GM12878 (cell line): ENCODE data around the gene CALML4. TPM values are rescaled to one million over a fixed set of nuclear protein-coding genes. Genes with fewer than 3 reads are reported as not detected.

Experiments
- HSF1 ChIP-seq: fragments of 150-350 bp; IDR thresholded peaks from 2 replicates; pipeline ENCODE4 v1.6.1; 2014; ENCODE audit warnings: mild to moderate bottlenecking, low read depth, low read length
- NFYB ChIP-seq: IDR thresholded peaks from 2 replicates; pipeline ENCODE4 v1.6.1; 2011; ENCODE audit warnings: low read depth, mild to moderate bottlenecking, low read length, improper control_type of control experiment, moderate library complexity; ENCODE audit not compliant: insufficient read depth
- NR2C2 ChIP-seq: IDR thresholded peaks from 2 replicates; pipeline ENCODE4 v1.6.1; 2011; ENCODE audit warnings: borderline replicate concordance, low read depth; ENCODE audit not compliant: control insufficient read depth, insufficient read length
- YY1 ChIP-seq: IDR thresholded peaks from 2 replicates; pipeline ENCODE4 v1.6.1; 2011; ENCODE audit warnings: low read depth, mild to moderate bottlenecking, low read length
- ZNF207 ChIP-seq: fragments of 450-650 bp; IDR thresholded peaks from 2 replicates; pipeline ENCODE4 v1.6.1; 2014; ENCODE audit warnings: antibody characterized with exemption, mild to moderate bottlenecking, borderline replicate concordance
- ZNF592 ChIP-seq: fragments of 450-650 bp; IDR thresholded peaks from 2 replicates; pipeline ENCODE4 v1.6.1; 2017; ENCODE audit warnings: mild to moderate bottlenecking, moderate library complexity
- polyA plus RNA-seq, 11 experiments: library from polyadenylated mRNA; depleted of rRNA in 4 of 11; unstranded in 6 of 11; stranded (reverse) in 5 of 11; fragments of >200 nt; fragmentation: Nextera tagmentation in 4 of 11; fragmentation: Illumina TruSeq in 1 of 11; extraction: Ambion mirVana in 4 of 11; extraction: Trizol in 1 of 11; gene quantifications; 1 replicate in 1 of 11; 2 replicates in 10 of 11; pipeline versions ENCODE4 v1.2.1 to v1.2.3, GENCODE V29; 2011 to 2016; ENCODE audit warnings: inconsistent platforms in 2 of 11, missing spikeins in 2 of 11, low read depth in 1 of 11
- total RNA-seq, 4 experiments: library from RNA; depleted of rRNA in 3 of 4; stranded (reverse); fragments of >200 nt in 3 of 4; fragmentation: Illumina TruSeq in 1 of 4; extraction: Trizol in 1 of 4; gene quantifications; 2 replicates each; pipeline versions ENCODE4 v1.2.1 to v1.2.3, GENCODE V29; 2013 to 2021
- TF ChIP-seq, protein P1 (sequence below): fragments of 450-650 bp; IDR thresholded peaks from 2 replicates; pipeline ENCODE4 v1.6.1; 2016; ENCODE audit warnings: mild to moderate bottlenecking, moderate library complexity, borderline replicate concordance

Gene CALML4
- total and polyA plus RNA-seq, 10 of the 15 experiments (the other 5 are each of a cell fraction or from before 2014, with no cell fraction given) = 1.7 to 15.9 (median 5.1) TPM

GRCh38 chr15:68230157-68231100, 25.3 kb upstream of the CALML4 start (continued):
- TF ChIP-seq ZNF592 (no peak), ZNF207 (peak; percentile 84), NR2C2 (no peak), NFYB (no peak), YY1 (no peak), HSF1 (no peak)
- TF ChIP-seq, protein P1, sequence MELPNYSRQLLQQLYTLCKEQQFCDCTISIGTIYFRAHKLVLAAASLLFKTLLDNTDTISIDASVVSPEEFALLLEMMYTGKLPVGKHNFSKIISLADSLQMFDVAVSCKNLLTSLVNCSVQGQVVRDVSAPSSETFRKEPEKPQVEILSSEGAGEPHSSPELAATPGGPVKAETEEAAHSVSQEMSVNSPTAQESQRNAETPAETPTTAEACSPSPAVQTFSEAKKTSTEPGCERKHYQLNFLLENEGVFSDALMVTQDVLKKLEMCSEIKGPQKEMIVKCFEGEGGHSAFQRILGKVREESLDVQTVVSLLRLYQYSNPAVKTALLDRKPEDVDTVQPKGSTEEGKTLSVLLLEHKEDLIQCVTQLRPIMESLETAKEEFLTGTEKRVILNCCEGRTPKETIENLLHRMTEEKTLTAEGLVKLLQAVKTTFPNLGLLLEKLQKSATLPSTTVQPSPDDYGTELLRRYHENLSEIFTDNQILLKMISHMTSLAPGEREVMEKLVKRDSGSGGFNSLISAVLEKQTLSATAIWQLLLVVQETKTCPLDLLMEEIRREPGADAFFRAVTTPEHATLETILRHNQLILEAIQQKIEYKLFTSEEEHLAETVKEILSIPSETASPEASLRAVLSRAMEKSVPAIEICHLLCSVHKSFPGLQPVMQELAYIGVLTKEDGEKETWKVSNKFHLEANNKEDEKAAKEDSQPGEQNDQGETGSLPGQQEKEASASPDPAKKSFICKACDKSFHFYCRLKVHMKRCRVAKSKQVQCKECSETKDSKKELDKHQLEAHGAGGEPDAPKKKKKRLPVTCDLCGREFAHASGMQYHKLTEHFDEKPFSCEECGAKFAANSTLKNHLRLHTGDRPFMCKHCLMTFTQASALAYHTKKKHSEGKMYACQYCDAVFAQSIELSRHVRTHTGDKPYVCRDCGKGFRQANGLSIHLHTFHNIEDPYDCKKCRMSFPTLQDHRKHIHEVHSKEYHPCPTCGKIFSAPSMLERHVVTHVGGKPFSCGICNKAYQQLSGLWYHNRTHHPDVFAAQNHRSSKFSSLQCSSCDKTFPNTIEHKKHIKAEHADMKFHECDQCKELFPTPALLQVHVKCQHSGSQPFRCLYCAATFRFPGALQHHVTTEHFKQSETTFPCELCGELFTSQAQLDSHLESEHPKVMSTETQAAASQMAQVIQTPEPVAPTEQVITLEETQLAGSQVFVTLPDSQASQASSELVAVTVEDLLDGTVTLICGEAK = 0 out of 2 replicates have a peak, but pooled peaks have one; percentile 34
